ENCODE measurements around the gene VSIR.

DNA sequence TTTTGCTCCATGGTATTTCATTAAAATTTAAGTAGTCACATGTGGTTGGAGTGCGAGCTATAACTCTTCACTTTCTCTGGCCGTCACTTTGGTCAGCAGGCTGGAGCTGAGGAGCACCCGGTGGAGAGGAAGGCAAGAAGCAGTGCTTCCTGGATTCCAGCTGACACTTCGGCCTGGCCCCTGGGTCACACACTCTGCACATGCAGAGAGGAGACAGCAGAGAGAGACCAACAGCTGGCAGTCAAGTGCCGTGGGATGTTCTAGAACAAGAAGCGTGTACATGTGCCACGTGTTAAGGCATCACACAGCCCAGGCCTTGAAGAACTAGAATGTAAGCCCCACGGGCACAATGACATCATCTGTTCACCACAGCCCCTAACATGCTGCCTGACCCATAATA is 47.6 kb upstream of the VSIR start:
- TF ChIP-seq POLR2A (IDR thresholded peaks at IDR 0.05) (no peak), POLR2AphosphoS5 (IDR thresholded peaks at IDR 0.05) (no peak)
- TF ChIP-seq, protein P1, sequence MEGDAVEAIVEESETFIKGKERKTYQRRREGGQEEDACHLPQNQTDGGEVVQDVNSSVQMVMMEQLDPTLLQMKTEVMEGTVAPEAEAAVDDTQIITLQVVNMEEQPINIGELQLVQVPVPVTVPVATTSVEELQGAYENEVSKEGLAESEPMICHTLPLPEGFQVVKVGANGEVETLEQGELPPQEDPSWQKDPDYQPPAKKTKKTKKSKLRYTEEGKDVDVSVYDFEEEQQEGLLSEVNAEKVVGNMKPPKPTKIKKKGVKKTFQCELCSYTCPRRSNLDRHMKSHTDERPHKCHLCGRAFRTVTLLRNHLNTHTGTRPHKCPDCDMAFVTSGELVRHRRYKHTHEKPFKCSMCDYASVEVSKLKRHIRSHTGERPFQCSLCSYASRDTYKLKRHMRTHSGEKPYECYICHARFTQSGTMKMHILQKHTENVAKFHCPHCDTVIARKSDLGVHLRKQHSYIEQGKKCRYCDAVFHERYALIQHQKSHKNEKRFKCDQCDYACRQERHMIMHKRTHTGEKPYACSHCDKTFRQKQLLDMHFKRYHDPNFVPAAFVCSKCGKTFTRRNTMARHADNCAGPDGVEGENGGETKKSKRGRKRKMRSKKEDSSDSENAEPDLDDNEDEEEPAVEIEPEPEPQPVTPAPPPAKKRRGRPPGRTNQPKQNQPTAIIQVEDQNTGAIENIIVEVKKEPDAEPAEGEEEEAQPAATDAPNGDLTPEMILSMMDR (IDR thresholded peaks at IDR 0.05), result no peak

Measured in transverse colon (tissue), 4 donors.